Measurements from ENCODE around the gene SOX8. TPM values are rescaled to one million over a fixed set of nuclear protein-coding genes. Genes with fewer than 3 reads are reported as not detected.

The SOX8 gene
- total RNA-seq, 1 experiment from 2014 or later = 1.4 TPM

GRCh38 chr16:1036166-1036565, 54.6 kb downstream of the SOX8 start:
- no peak for TF ChIP-seq EZH2 (IDR thresholded peaks at IDR 0.05; ENCODE audit: borderline replicate concordance, low read depth, low read length, poor library complexity, severe bottlenecking)
- TF ChIP-seq CTCF (conservative IDR thresholded peaks at IDR 0.05; ENCODE audit: low read depth, low read length) = no peak
- H3K4me1 ChIP-seq (ENCODE audit: insufficient read depth, low read length, poor library complexity, severe bottlenecking) = no peaks in the 10 kb centered on the region
- intact Hi-C loops (cut with micrococcal nuclease; ENCODE audit: unreplicated experiment) = no loop called here
- H3K27ac ChIP-seq (ENCODE audit: low read depth, low read length, poor library complexity, severe bottlenecking) = no peak overlapping the region
- no peak overlapping the region for H3K4me3 ChIP-seq (ENCODE audit: low read depth, low read length, poor library complexity, severe bottlenecking)
- POLR2A ChIA-PET (ENCODE audit: low non-redundant PET) = no interaction called here
- BruUV-seq (replicated peaks) = no TSS peak
- no peaks in the 10 kb centered on the region for H3K36me3 ChIP-seq (ENCODE audit: insufficient read depth, low read length, poor library complexity, severe bottlenecking)
- DNase-seq (ENCODE audit: low spot score) = no peak
- CTCF ChIA-PET = no interaction called here
- no peaks in the 10 kb centered on the region for H3K9me3 ChIP-seq (ENCODE audit: low read depth, low read length, poor library complexity, severe bottlenecking)
- H3K27me3 ChIP-seq (replicated peaks; ENCODE audit: insufficient read depth, low read depth, low read length, poor library complexity) = no peaks in the 10 kb centered on the region

Other genes starting within 250 kb of the SOX8 start
- 48.4 and 50.0 TPM in 2 replicates for gene CIAO3, start 240.8 kb upstream of the SOX8 start, total RNA-seq (2021)
- gene MSLN, start 221.0 kb upstream of the SOX8 start, total RNA-seq (2021) = not detected in 2 replicates
- gene RPUSD1, start 193.4 kb upstream of the SOX8 start, total RNA-seq (2021) = 36.1 and 41.1 TPM in 2 replicates
- 124 and 125 TPM in 2 replicates for gene CHTF18, start 193.2 kb upstream of the SOX8 start, total RNA-seq (2021)
- gene GNG13, start 181.0 kb upstream of the SOX8 start, total RNA-seq (2021) = not detected in 2 replicates
- 21.0 and 26.3 TPM in 2 replicates for gene LMF1, start 10.8 kb upstream of the SOX8 start, total RNA-seq (2021)
- gene SSTR5, start 91.0 kb downstream of the SOX8 start, total RNA-seq (2021) = not detected in 2 replicates
- not detected in 2 replicates for gene C1QTNF8, start 114.5 kb downstream of the SOX8 start, total RNA-seq (2021)
- 19.7 and 25.0 TPM in 2 replicates for gene CACNA1H, start 171.3 kb downstream of the SOX8 start, total RNA-seq (2021)
- gene TPSG1, start 243.5 kb downstream of the SOX8 start, total RNA-seq (2021) = not detected in 2 replicates
- 9.6 and 16.7 TPM in 2 replicates for gene TPSB2, start 248.4 kb downstream of the SOX8 start, total RNA-seq (2021)